Urinary bladder (tissue), 4 donors: ENCODE results near the gene SLC2A1. TPM values are rescaled to one million over a fixed set of nuclear protein-coding genes. Genes with fewer than 3 reads are reported as not detected.

ENCODE experiments used
- DNase-seq: peaks from one replicate; pipeline ENCODE4 v3.0.0-alpha.2; 2015; ENCODE audit errors: extremely low spot score
- H3K27ac ChIP-seq: one replicate; pipeline ENCODE4 v1.5.1; 2013; ENCODE audit warnings: low read depth, mild to moderate bottlenecking, moderate library complexity
- H3K36me3 ChIP-seq: one replicate; pipeline ENCODE4 v1.6.1; 2013; ENCODE audit warnings: mild to moderate bottlenecking, moderate library complexity; ENCODE audit not compliant: insufficient read depth
- H3K4me1 ChIP-seq: one replicate; pipeline ENCODE4 v1.6.1; 2013; ENCODE audit warnings: mild to moderate bottlenecking, moderate library complexity; ENCODE audit not compliant: insufficient read depth
- H3K4me3 ChIP-seq: one replicate; pipeline ENCODE4 v1.5.1; 2013; ENCODE audit warnings: low read depth, low read length
- WGBS: extraction: QIAGEN DNeasy Blood & Tissue Kit; methylation state at CpG from one replicate; pipeline ENCODE4 v1.1.7; 2013; 5-methylcytosine and 5-hydroxymethylcytosine counted together
- polyA plus RNA-seq: library from polyadenylated mRNA; stranded (reverse); fragments of 200-250 nt; gene quantifications from one replicate; pipeline ENCODE4 v1.2.3, GENCODE V29; 2013
- small RNA-seq: library from RNA; depleted of rRNA; stranded (forward); fragments of <200 nt; gene quantifications from one replicate; pipeline ENCODE3, GENCODE V24; 2014
- total RNA-seq: library from RNA; depleted of rRNA; stranded (reverse); fragments of >200 nt; gene quantifications from one replicate; pipeline ENCODE4 v1.2.3, GENCODE V29; 2014
- donor health status: healthy with polysubstance abuse.
- donor health status: healthy.

SLC2A1 gene
- total and polyA plus RNA-seq, 2 donors, result 56.1 to 78.5 TPM

DNA sequence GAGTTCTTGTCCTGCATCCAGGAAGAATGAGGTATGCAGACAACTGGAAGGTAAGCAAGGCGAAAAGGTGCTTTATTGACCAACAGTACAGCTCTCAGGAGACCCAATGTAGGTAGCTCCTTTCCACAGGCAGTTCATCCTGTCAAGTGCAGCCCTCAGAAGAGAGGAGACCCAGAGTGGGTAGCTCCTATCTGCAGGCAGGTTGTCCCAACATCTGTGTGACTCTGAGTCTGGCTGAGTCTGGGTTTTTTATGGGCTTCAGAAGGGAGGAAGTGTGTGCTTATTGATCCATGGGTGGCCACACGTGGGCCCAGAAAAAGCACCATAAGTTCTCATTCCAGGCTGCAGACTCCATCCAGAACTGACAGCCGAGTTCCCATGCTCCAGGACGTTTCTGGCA, 78.3 kb downstream of the SLC2A1 start:
- no peak for DNase-seq
- no peak overlapping the region for H3K27ac ChIP-seq
- no peaks in the 10 kb centered on the region for H3K4me1 ChIP-seq
- H3K36me3 ChIP-seq, result no peaks in the 10 kb centered on the region
- 65% methylated on average over 4 of the region's 4 CpGs for WGBS
- no peak overlapping the region for H3K4me3 ChIP-seq

- H3K4me3 ChIP-seq, result no peak overlapping the region
- no peaks in the 10 kb centered on the region for H3K36me3 ChIP-seq
- no peak overlapping the region for H3K27ac ChIP-seq
- no peak for DNase-seq
- WGBS, result 54% methylated on average over 2 of the region's 2 CpGs
- no peaks in the 10 kb centered on the region for H3K4me1 ChIP-seq
Measured at GRCh38 chr1:42877380-42877779, 81.3 kb downstream of the SLC2A1 start.

DNA sequence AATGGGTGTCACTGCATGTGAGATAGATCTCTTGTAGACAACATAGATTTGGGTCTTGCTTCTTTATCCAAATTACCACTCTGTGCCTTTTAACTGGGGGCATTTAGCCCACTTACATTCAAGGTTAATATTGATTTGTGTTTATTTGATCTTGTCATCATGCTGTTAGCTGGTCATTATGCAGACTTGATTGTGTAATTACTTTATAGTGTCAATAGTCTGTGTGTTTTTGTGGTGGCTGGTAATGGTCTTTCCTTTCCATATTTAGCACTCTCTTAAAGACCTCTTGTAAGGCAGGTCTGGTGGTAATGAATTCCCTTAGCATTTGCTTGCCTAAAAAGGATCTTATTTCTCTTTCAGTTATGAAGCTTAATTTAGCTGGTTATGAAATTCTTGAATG, 82.7 kb downstream of the SLC2A1 start:
- Histone ChIP-seq H3K4me1 (no peaks in the 10 kb centered on the region), H3K36me3 (no peaks in the 10 kb centered on the region), H3K27ac (no peak overlapping the region), H3K4me3 (no peak overlapping the region)
- no peak for DNase-seq

Small RNA genes within 50 kb of the gene (small RNA-seq; reads per million reads assigned to genes)
- gene RNU6-880P, result not detected

Other genes with a start within 250 kb of the SLC2A1 start
- 0.69 TPM for gene CLDN19, start 218.6 kb downstream of the SLC2A1 start, total RNA-seq
- 0.38 TPM for gene CLDN19, start 218.6 kb downstream of the SLC2A1 start, polyA plus RNA-seq
- gene P3H1, start 191.8 kb downstream of the SLC2A1 start, total RNA-seq, result 81.1 TPM
- gene P3H1, start 191.8 kb downstream of the SLC2A1 start, polyA plus RNA-seq, result 35.5 TPM
- 5.1 TPM for gene C1orf50, start 191.6 kb downstream of the SLC2A1 start, total RNA-seq
- gene C1orf50, start 191.6 kb downstream of the SLC2A1 start, polyA plus RNA-seq, result 3.4 TPM
- not detected for gene TMEM269, start 173.9 kb downstream of the SLC2A1 start, total RNA-seq
- 0.05 TPM for gene TMEM269, start 173.9 kb downstream of the SLC2A1 start, polyA plus RNA-seq
- gene ERMAP, start 141.7 kb downstream of the SLC2A1 start, total RNA-seq, result 12.3 TPM
- 8.2 TPM for gene ERMAP, start 141.7 kb downstream of the SLC2A1 start, polyA plus RNA-seq
- gene SVBP, start 141.5 kb downstream of the SLC2A1 start, total RNA-seq, result 30.8 TPM
- 35.5 TPM for gene SVBP, start 141.5 kb downstream of the SLC2A1 start, polyA plus RNA-seq
- 10.3 TPM for gene ZNF691, start 112.3 kb downstream of the SLC2A1 start, total RNA-seq
- gene ZNF691, start 112.3 kb downstream of the SLC2A1 start, polyA plus RNA-seq, result 12.0 TPM
- 30.3 TPM for gene EBNA1BP2, start 213.4 kb upstream of the SLC2A1 start, total RNA-seq
- 63.2 TPM for gene EBNA1BP2, start 213.4 kb upstream of the SLC2A1 start, polyA plus RNA-seq
- 0.11 TPM for gene CFAP57, start 213.5 kb upstream of the SLC2A1 start, total RNA-seq
- 0.05 TPM for gene CFAP57, start 213.5 kb upstream of the SLC2A1 start, polyA plus RNA-seq